ENCODE results near the gene ZNF862. TPM values are rescaled to one million over a fixed set of nuclear protein-coding genes. Genes with fewer than 3 reads are reported as not detected.

Gene ZNF862
- total RNA-seq, 1 experiment from 2014 or later = 1.9 TPM

DNA sequence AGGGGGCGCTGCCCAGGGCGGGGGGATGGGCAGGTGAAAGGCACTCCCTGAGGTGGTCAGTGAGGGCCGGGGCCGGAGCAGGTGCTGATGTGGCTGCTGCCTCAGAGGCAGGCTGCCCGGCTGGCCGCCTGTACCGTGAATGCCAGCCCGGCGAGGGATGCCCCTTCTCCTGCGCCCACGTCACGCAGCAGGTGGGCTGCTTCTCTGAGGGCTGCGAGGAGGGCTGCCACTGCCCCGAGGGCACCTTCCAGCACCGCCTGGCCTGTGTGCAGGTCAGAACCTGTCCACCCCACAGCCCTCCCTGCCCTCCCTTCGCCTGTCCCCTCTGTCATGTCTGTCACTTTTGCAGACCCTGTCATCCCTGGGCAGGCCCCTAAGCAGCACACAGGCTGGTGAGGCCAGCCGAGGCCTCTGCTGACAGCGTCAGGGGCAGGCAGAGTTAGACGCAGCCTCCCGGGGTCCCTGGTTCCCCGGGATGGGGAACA is 21.9 kb upstream of the ZNF862 start:
- WGBS (ENCODE audit: extremely low coverage, insufficient read length, low lambda C conversion rate) = no CpG with 5 or more reads among the region's 21 CpGs
- Histone ChIP-seq H3K79me2 (ENCODE audit: insufficient read depth, low read length) (no peaks in the 10 kb centered on the region), H4K8ac (replicated peaks; ENCODE audit: insufficient read length, low read depth, low read length) (no peak overlapping the region), H3K79me1 (ENCODE audit: insufficient read depth, low read depth, low read length, poor library complexity, severe bottlenecking) (no peaks in the 10 kb centered on the region), H2AFZ (ENCODE audit: low read length) (no peak overlapping the region), H3K14ac (ENCODE audit: insufficient read depth, low read length) (no peak overlapping the region), H2BK12ac (ENCODE audit: insufficient read length, low read depth, low read length) (no peak overlapping the region), H4K20me1 (ENCODE audit: control insufficient read depth, insufficient read depth, insufficient read length) (no peaks in the 10 kb centered on the region), H3K9ac (ENCODE audit: extremely low read depth, insufficient read length, low read length) (no peak overlapping the region), H3K9me3 (ENCODE audit: control insufficient read depth, low read depth, low read length) (no peaks in the 10 kb centered on the region), H2BK120ac (ENCODE audit: low read depth, low read length, poor library complexity, severe bottlenecking) (no peak overlapping the region), H3K18ac (ENCODE audit: insufficient read length, low read depth, low read length) (no peak overlapping the region), H3K56ac (ENCODE audit: insufficient read length, low read depth, low read length) (no peak overlapping the region), H2BK20ac (ENCODE audit: low read depth, low read length, poor library complexity, severe bottlenecking) (no peak overlapping the region), H2AK5ac (ENCODE audit: insufficient read length, low read length) (no peak overlapping the region), H3K23me2 (ENCODE audit: insufficient read length, low read depth, low read length, poor library complexity, severe bottlenecking) (no peaks in the 10 kb centered on the region), H4K5ac (ENCODE audit: insufficient read length, low read depth, low read length) (no peak overlapping the region), H3T11ph (ENCODE audit: low read length) (no peak overlapping the region), H3K4me1 (ENCODE audit: insufficient read depth, low read length) (no peaks in the 10 kb centered on the region), H2BK15ac (ENCODE audit: low read depth, low read length) (no peak overlapping the region), H3K27ac (ENCODE audit: insufficient read length, low read depth, low read length) (no peak overlapping the region), H3K23ac (ENCODE audit: insufficient read length, low read depth, low read length) (no peak overlapping the region), H3K4ac (ENCODE audit: low read depth, low read length) (no peak overlapping the region), H3K4me2 (ENCODE audit: insufficient read depth, insufficient read length, low read length) (no peak overlapping the region), H2BK5ac (ENCODE audit: insufficient read length, low read length) (no peak overlapping the region), H3K27me3 (ENCODE audit: insufficient read depth, low read length) (no peaks in the 10 kb centered on the region), H4K91ac (ENCODE audit: insufficient read length, low read depth, low read length) (no peak overlapping the region)
- Mint-ChIP-seq H3K9me3 (no peaks in the 10 kb centered on the region), H3K27ac (no peak overlapping the region), H3K4me3 (no peak overlapping the region), H3K4me1 (peaks cover 2 to 15% of the 10 kb centered on the region in 2 experiments; a peak in 2 of 4 replicates), H3K36me3 (ENCODE audit: insufficient read depth in 1 of 3, low read depth in 3 of 3) (no peaks in the 10 kb centered on the region), H3K27me3 (ENCODE audit: low read depth) (peaks cover 1% of the 10 kb centered on the region; the same call in 1 of the 2 replicates)
- no peak for TF ChIP-seq CTCF (conservative IDR thresholded peaks at IDR 0.05)
- DNase-seq = no peak

Measured in H9 (cell line).